Measurements from ENCODE around the gene SERPINI2.

DNA sequence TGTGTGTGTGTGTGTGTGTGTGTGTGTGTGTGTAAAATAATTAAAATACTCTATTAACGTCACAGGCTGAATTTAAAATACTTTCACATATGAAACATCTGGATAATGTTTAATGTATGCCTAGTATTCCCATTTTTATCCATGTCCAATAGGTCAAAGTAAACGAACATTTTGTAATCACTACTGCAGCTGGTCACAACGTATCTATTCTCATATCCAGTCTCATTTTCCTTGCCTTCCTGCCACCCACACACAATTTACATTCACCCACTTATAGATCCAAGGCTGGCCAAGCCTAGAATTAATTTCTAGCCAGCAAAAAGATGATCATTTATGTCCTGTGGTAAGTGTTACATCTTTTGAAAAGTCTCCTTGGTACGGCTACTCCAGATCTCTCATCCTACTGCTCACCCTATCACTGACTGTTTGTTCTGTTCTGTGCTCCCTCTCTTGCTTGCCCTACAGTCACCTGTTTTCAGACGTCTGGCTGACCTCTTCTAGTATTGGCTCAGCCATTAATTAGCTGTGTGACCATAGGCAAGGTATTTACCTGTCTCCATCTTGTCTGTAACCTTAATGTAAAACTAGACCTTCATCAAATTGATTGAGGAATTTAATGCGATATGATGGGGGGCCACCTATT is 17.6 kb downstream of the SERPINI2 start:
- TF ChIP-seq POLR2AphosphoS5 (IDR thresholded peaks at IDR 0.05; ENCODE audit: low read depth, low read length) (no peak), POLR2A (IDR thresholded peaks at IDR 0.05; ENCODE audit: low read depth, low read length) (no peak)
